K562 (cell line): Measurements from ENCODE around the gene TBC1D17. TPM values are rescaled to one million over a fixed set of nuclear protein-coding genes. Genes with fewer than 3 reads are reported as not detected.

ENCODE experiments used
- ATAC-seq: fragments of 200-7000 bp; cut with Tn5 transposase; 3 replicates; pipeline ENCODE4 v1.9.1; 2020; ENCODE audit warnings: moderate library complexity
- BruUV-seq: library from RNA; stranded (reverse); fragments of 400-500 nt; replicated peaks from 2 replicates; lab custom pipeline; 2021; lab: Mats Ljungman, UMichigan
- CTCF ChIA-PET: fragments of 300-600 bp; formaldehyde crosslinking; extraction: SDS; loops from one replicate; lab custom pipeline; 2021; ENCODE audit warnings: low intra/inter-chr PET ratio; lab: Yijun Ruan, JAX
- POLR2A ChIA-PET: fragments of 300-600, 350-650 bp; sonication (Branson Sonifier 250); formaldehyde crosslinking; extraction: SDS; loops from one replicate; lab custom pipeline; 2021; ENCODE audit warnings: antibody characterized with exemption, inconsistent platforms; lab: Yijun Ruan, JAX
- DNase-seq, 4 experiments: peaks; one replicate each; pipeline versions ENCODE4 v3.0.0 to v3.0.0-alpha.2; 2011 to 2018; ENCODE audit warnings: low spot score in 3 of 4, mixed read lengths in 3 of 4; ENCODE audit errors: extremely low read depth in 1 of 4
- FAIRE-seq: peaks from 2 replicates; lab custom pipeline; 2011; peaks lifted over from hg19 to GRCh38; lab: Jason Lieb, UNC
- H2AFZ ChIP-seq: 2 replicates; pipeline ENCODE4 v1.6.0; 2011; ENCODE audit warnings: low read depth, low read length, control low read depth, inconsistent platforms
- H3K27ac ChIP-seq: fragments of 200-600 bp; 3 replicates; pipeline ENCODE4 v1.8.0; 2011; ENCODE audit warnings: low read depth, mild to moderate bottlenecking, control low read depth, inconsistent platforms, low read length, moderate library complexity, mixed read lengths; ENCODE audit errors: extremely low read depth
- H3K27me3 ChIP-seq, 2 experiments: fragments of 300-600 bp in 1 of 2; 2 replicates in 1 of 2; 3 replicates in 1 of 2; pipeline versions ENCODE4 v1.6.0 to v1.8.0; 2011; ENCODE audit warnings: inconsistent platforms in 2 of 2, low read length in 2 of 2, mild to moderate bottlenecking in 1 of 2, mixed read lengths in 1 of 2, moderate library complexity in 1 of 2; ENCODE audit not compliant: control insufficient read depth in 2 of 2, insufficient read depth in 2 of 2
- H3K36me3 ChIP-seq: fragments of 300-600 bp; 3 replicates; pipeline ENCODE4 v1.8.0; 2011; ENCODE audit warnings: mild to moderate bottlenecking, low read length, inconsistent platforms; ENCODE audit not compliant: control insufficient read depth, insufficient read depth
- H3K4me1 ChIP-seq, 2 experiments: fragments of 200-600 bp in 1 of 2; replicated peaks in 1 of 2; 2 replicates in 1 of 2; 3 replicates in 1 of 2; pipeline versions ENCODE4 v1.5.1 to v1.8.0; 2011; ENCODE audit warnings: inconsistent platforms in 2 of 2, low read length in 2 of 2, mild to moderate bottlenecking in 1 of 2, mixed read lengths in 1 of 2, moderate library complexity in 1 of 2; ENCODE audit not compliant: control insufficient read depth in 2 of 2, insufficient read depth in 2 of 2
- H3K4me2 ChIP-seq: 2 replicates; pipeline ENCODE4 v1.6.1; 2011; ENCODE audit warnings: low read length, control low read depth, inconsistent platforms, mixed read lengths; ENCODE audit not compliant: insufficient read depth
- H3K4me3 ChIP-seq: fragments of 200-600 bp; sonication (generic), shearing (Covaris generic); 2 replicates; pipeline ENCODE4 v1.5.1; 2016; ENCODE audit warnings: control low read depth, inconsistent platforms
- H3K79me2 ChIP-seq: fragments of 200-600 bp; 3 replicates; pipeline ENCODE4 v1.8.0; 2011; ENCODE audit warnings: low read length, inconsistent platforms; ENCODE audit not compliant: control insufficient read depth, insufficient read depth
- H3K9ac ChIP-seq, 2 experiments: 2 replicates each; pipeline versions ENCODE4 v1.6.0 to v1.6.1; 2011; ENCODE audit warnings: low read depth in 2 of 2, low read length in 2 of 2, control low read depth in 1 of 2, inconsistent platforms in 1 of 2, mild to moderate bottlenecking in 1 of 2, mixed read lengths in 1 of 2; ENCODE audit not compliant: insufficient read depth in 1 of 2
- H3K9me1 ChIP-seq: one replicate; pipeline ENCODE4 v1.6.0; 2011; ENCODE audit warnings: inconsistent platforms, mild to moderate bottlenecking, low read length, moderate library complexity; ENCODE audit not compliant: control insufficient read depth, insufficient read depth
- H3K9me3 ChIP-seq: replicated peaks from 2 replicates; pipeline ENCODE4 v1.5.1; 2011; ENCODE audit warnings: low read depth, low read length, inconsistent platforms; ENCODE audit not compliant: control insufficient read depth, insufficient read depth
- H4K20me1 ChIP-seq: replicated peaks from 2 replicates; pipeline ENCODE4 v1.6.1; 2011; ENCODE audit warnings: low read length, inconsistent platforms, mixed read lengths; ENCODE audit not compliant: control insufficient read depth, insufficient read depth
- ATF6 ChIP-seq: sonication (generic); formaldehyde crosslinking; IDR thresholded peaks from 2 replicates; pipeline ENCODE4 v1.4.0; 2020; ENCODE audit warnings: mild to moderate bottlenecking, missing genetic modification reagents
- FOXK1 ChIP-seq: sonication (generic); formaldehyde crosslinking; IDR thresholded peaks from 2 replicates; pipeline ENCODE4 v1.8.0; 2022; ENCODE audit warnings: missing genetic modification reagents, mild to moderate bottlenecking, borderline replicate concordance
- MTA3 ChIP-seq: fragments of 450-650 bp; formaldehyde crosslinking; IDR thresholded peaks from 2 replicates; pipeline ENCODE4 v1.6.1; 2017; ENCODE audit warnings: mild to moderate bottlenecking, borderline replicate concordance
- POLR2A ChIP-seq: fragments of 450-650 bp; conservative IDR thresholded peaks from 2 replicates; pipeline ENCODE4 v1.6.1; 2016
- PURB ChIP-seq: sonication (generic); formaldehyde crosslinking; IDR thresholded peaks from 2 replicates; pipeline ENCODE4 v1.9.0; 2021; ENCODE audit warnings: low read depth, mild to moderate bottlenecking, missing genetic modification reagents
- RBM39 ChIP-seq: fragments of 200-400 bp; formaldehyde crosslinking; optimal IDR thresholded peaks from 2 replicates; pipeline ENCODE3; 2018; ENCODE audit warnings: low read depth, low read length
- SMARCA5 ChIP-seq: fragments of 450-650 bp; IDR thresholded peaks from 2 replicates; pipeline ENCODE4 v1.6.1; 2016
- SUPT5H ChIP-seq: fragments of 450-650 bp; IDR thresholded peaks from 2 replicates; pipeline ENCODE4 v1.6.1; 2016
- ZBED1 ChIP-seq: IDR thresholded peaks from 2 replicates; pipeline ENCODE4 v1.6.1; 2014
- WGBS: fragments of 100-300 bp; shearing (Covaris generic); methylation state at CpG from one replicate; pipeline ENCODE4 v1.1.6; 2016; ENCODE audit warnings: low coverage, mixed read lengths; ENCODE audit not compliant: insufficient coverage; ENCODE audit errors: missing lambda C conversion rate; 5-methylcytosine and 5-hydroxymethylcytosine counted together
- in situ Hi-C: fragments of 300-500 bp; cut with MboI; formaldehyde crosslinking; loops from 4 replicates; pipeline ENCODE4 v1.15.0; 2018; ENCODE audit warnings: inconsistent platforms, mixed read lengths
- intact Hi-C: fragments of 100-400 bp; cut with micrococcal nuclease; formaldehyde crosslinking; loops from 2 replicates; pipeline ENCODE4 v1.14.2; 2022
- polyA plus RNA-seq, 8 experiments: library from polyadenylated mRNA; depleted of rRNA in 4 of 8; stranded (reverse) in 5 of 8; unstranded in 3 of 8; fragments of >200 nt; fragmentation: Nextera tagmentation in 2 of 8; fragmentation: Illumina TruSeq in 1 of 8; extraction: Ambion mirVana in 2 of 8; extraction: Trizol in 1 of 8; gene quantifications; 2 replicates each; pipeline versions ENCODE4 v1.2.1 to v1.2.3, GENCODE V29; 2011 to 2014; ENCODE audit warnings: inconsistent platforms in 1 of 8, missing spikeins in 1 of 8
- total RNA-seq, 7 experiments: library from RNA; depleted of rRNA in 6 of 7; stranded (reverse); fragments of >200 nt in 6 of 7; fragmentation: Illumina TruSeq in 2 of 7; extraction: Trizol in 2 of 7; gene quantifications; 2 replicates each; pipeline versions ENCODE4 v1.2.1 to v1.2.3, GENCODE V29; 2011 to 2021; ENCODE audit warnings: low replicate concordance in 1 of 7

TBC1D17 gene
- total and polyA plus RNA-seq, 9 of the 15 experiments (the other 6 are each of a cell fraction or from before 2014, with no cell fraction given) = 0.42 to 16.0 (median 3.8) TPM

- POLR2A ChIA-PET = interaction anchor here (1.1 to 1.8 kb wide), 3 partner anchors 9 to 18 kb away, joined by 3 to 7 read pairs (median 5); no protein-coding TSS in a partner anchor
- no peak for FAIRE-seq
- H4K20me1 ChIP-seq = peaks cover 17% of the 10 kb centered on the region; the same call in 1 of the 2 replicates
These were observed 19.7 kb upstream of the TBC1D17 start for GRCh38 chr19:49857838-49858087.

More at GRCh38 chr19:49857838-49858087, 19.7 kb upstream of the TBC1D17 start:
- Histone ChIP-seq H3K36me3 (peaks cover 90% of the 10 kb centered on the region; the same call in 2 of the 3 replicates), H2AFZ (no peak overlapping the region), H3K9ac (peak overlapping the region in 1 of 2 experiments; percentile 24; a peak in 1 of 4 replicates), H3K9me1 (peaks cover under 1% of the 10 kb centered on the region), H3K27ac (no peak overlapping the region), H3K27me3 (no peaks in the 10 kb centered on the region), H3K4me3 (no peak overlapping the region), H3K79me2 (peaks cover 20% of the 10 kb centered on the region)
- intact Hi-C loops (no loop called here), in situ Hi-C loops (no loop called here)
- ATAC-seq = no peak
- CTCF ChIA-PET = no interaction called here
- BruUV-seq = no TSS peak
- DNase-seq = no peak
- WGBS = 69% methylated on average over 5 of the region's 5 CpGs
- TF ChIP-seq RBM39 = peak; percentile 46
- TF ChIP-seq ZBED1 = 0 out of 2 replicates have a peak, but pooled peaks have one; percentile 6
- no peak for TF ChIP-seq SMARCA5
- no peak for TF ChIP-seq FOXK1 (CRISPR knock-in tag)
- no peak for TF ChIP-seq ATF6 (CRISPR knock-in tag)
- TF ChIP-seq SUPT5H = 0 out of 2 replicates have a peak, but pooled peaks have one; percentile 17
- no peak for TF ChIP-seq MTA3
- no peak for TF ChIP-seq PURB (CRISPR knock-in tag)
- peak; percentile 5; the same call in 1 of the 2 replicates for TF ChIP-seq POLR2A
- TF ChIP-seq, all 486 proteins: peak for 4
- H3K9me3 ChIP-seq = no peaks in the 10 kb centered on the region
- H3K4me1 ChIP-seq = peaks cover 2 to 85% of the 10 kb centered on the region in 2 experiments; a peak in 3 of 5 replicates
- no peak overlapping the region for H3K4me2 ChIP-seq
